Panc1 (cell line): ENCODE results near the gene NCOA5. TPM values are rescaled to one million over a fixed set of nuclear protein-coding genes. Genes with fewer than 3 reads are reported as not detected.

Experiments used
- ATAC-seq: fragments of 200-7000 bp; cut with Tn5 transposase; 2 replicates; pipeline ENCODE4 v1.9.1; 2020; ENCODE audit warnings: mild to moderate bottlenecking, moderate library complexity
- BruUV-seq: library from RNA; stranded (reverse); fragments of 400-500 nt; replicated peaks from 2 replicates; lab custom pipeline; 2021; lab: Mats Ljungman, UMichigan
- CTCF ChIA-PET: fragments of 300-600 bp; sonication (Branson Sonifier 250); formaldehyde crosslinking; loops from one replicate; lab custom pipeline; 2022; ENCODE audit warnings: antibody characterized with exemption; lab: Charles Lee
- POLR2A ChIA-PET: fragments of 300-600 bp; sonication (Branson Sonifier 250); formaldehyde crosslinking; loops from one replicate; lab custom pipeline; 2022; ENCODE audit warnings: antibody characterized with exemption; lab: Charles Lee
- DNase-seq: peaks from one replicate; pipeline ENCODE4 v3.0.0-alpha.2; 2010; ENCODE audit warnings: low read depth, low spot score
- H3K27ac ChIP-seq: 2 replicates; pipeline ENCODE4 v1.5.1; 2011; ENCODE audit warnings: mild to moderate bottlenecking, low read length, inconsistent platforms
- H3K27me3 ChIP-seq: fragments of 200-500 bp; sonication (Bioruptor generic); 2 replicates; pipeline ENCODE4 v1.6.0; 2014; ENCODE audit warnings: low read length, inconsistent platforms; ENCODE audit not compliant: control insufficient read depth, insufficient read depth
- H3K36me3 ChIP-seq: fragments of 200-500 bp; sonication (Bioruptor generic); 2 replicates; pipeline ENCODE4 v1.5.1; 2014; ENCODE audit warnings: inconsistent platforms, mild to moderate bottlenecking, low read length, moderate library complexity; ENCODE audit not compliant: control insufficient read depth, insufficient read depth
- H3K4me1 ChIP-seq: 2 replicates; pipeline ENCODE4 v1.5.1; 2011; ENCODE audit warnings: inconsistent platforms, mild to moderate bottlenecking, low read length, moderate library complexity; ENCODE audit not compliant: control insufficient read depth, insufficient read depth
- H3K4me3 ChIP-seq, 2 experiments: 2 replicates each; pipeline ENCODE4 v1.5.1; 2011 to 2012; ENCODE audit warnings: low read depth in 2 of 2, low read length in 2 of 2, mild to moderate bottlenecking in 2 of 2, inconsistent platforms in 1 of 2, moderate library complexity in 1 of 2
- H3K9me3 ChIP-seq: fragments of 200-500 bp; sonication (Bioruptor generic); 2 replicates; pipeline ENCODE4 v1.5.1; 2014; ENCODE audit warnings: low read depth, mild to moderate bottlenecking, inconsistent platforms, low read length, moderate library complexity; ENCODE audit not compliant: control insufficient read depth, insufficient read depth
- POLR2AphosphoS5 ChIP-seq: IDR thresholded peaks from 2 replicates; pipeline ENCODE4 v1.6.1; 2012; ENCODE audit warnings: mild to moderate bottlenecking, low read depth, low read length, moderate library complexity
- REST ChIP-seq, 2 experiments: IDR thresholded peaks; 2 replicates each; pipeline ENCODE4 v1.6.1; 2011 to 2012; ENCODE audit warnings: low read depth in 2 of 2, control low read depth in 1 of 2, low read length in 1 of 2, mild to moderate bottlenecking in 1 of 2, moderate library complexity in 1 of 2; ENCODE audit not compliant: insufficient read depth in 1 of 2
- SIN3A ChIP-seq: IDR thresholded peaks from 2 replicates; pipeline ENCODE4 v1.6.1; 2012; ENCODE audit warnings: low read depth, mild to moderate bottlenecking, low read length, moderate library complexity, borderline replicate concordance; ENCODE audit not compliant: insufficient read depth
- TCF7L2 ChIP-seq: IDR thresholded peaks from 2 replicates; pipeline ENCODE4 v1.6.1; 2011; ENCODE audit warnings: mild to moderate bottlenecking, low read depth, low read length, inconsistent platforms
- in situ Hi-C: cut with HindIII; loops from 2 replicates; pipeline ENCODE4 v1.10.0; 2016; ENCODE audit warnings: low sequenced_read_pairs, low pct_unique_long_range_greater_than_20kb
- intact Hi-C: fragments of 100-400 bp; cut with micrococcal nuclease; formaldehyde crosslinking; loops from one replicate; pipeline ENCODE4 v1.10.0; 2022; ENCODE audit not compliant: unreplicated experiment
- total RNA-seq: library from RNA; stranded (reverse); gene quantifications from one replicate; pipeline ENCODE4 v1.2.1, GENCODE V29; 2021; ENCODE audit not compliant: unreplicated experiment
- TF ChIP-seq, protein P1 (sequence below): fragments of 450-650 bp; IDR thresholded peaks from 2 replicates; pipeline ENCODE4 v1.5.1; 2017; ENCODE audit warnings: mild to moderate bottlenecking

NCOA5 gene
- total RNA-seq, 1 experiment from 2014 or later = 30.6 TPM

GRCh38 chr20:46135856-46136633 is 46.3 kb upstream of the NCOA5 start:
- TF ChIP-seq REST (IDR thresholded peaks at IDR 0.05; ENCODE audit: insufficient read depth in 1 of 2, low read depth in 2 of 2, low read length in 1 of 2) (no peak), TCF7L2 (no peak), SIN3A (no peak), POLR2AphosphoS5 (no peak)
- TF ChIP-seq, protein P1, sequence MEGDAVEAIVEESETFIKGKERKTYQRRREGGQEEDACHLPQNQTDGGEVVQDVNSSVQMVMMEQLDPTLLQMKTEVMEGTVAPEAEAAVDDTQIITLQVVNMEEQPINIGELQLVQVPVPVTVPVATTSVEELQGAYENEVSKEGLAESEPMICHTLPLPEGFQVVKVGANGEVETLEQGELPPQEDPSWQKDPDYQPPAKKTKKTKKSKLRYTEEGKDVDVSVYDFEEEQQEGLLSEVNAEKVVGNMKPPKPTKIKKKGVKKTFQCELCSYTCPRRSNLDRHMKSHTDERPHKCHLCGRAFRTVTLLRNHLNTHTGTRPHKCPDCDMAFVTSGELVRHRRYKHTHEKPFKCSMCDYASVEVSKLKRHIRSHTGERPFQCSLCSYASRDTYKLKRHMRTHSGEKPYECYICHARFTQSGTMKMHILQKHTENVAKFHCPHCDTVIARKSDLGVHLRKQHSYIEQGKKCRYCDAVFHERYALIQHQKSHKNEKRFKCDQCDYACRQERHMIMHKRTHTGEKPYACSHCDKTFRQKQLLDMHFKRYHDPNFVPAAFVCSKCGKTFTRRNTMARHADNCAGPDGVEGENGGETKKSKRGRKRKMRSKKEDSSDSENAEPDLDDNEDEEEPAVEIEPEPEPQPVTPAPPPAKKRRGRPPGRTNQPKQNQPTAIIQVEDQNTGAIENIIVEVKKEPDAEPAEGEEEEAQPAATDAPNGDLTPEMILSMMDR = no peak
- no TSS peak for BruUV-seq
- peaks cover 4% of the 10 kb centered on the region; the same call in 1 of the 2 replicates for H3K4me1 ChIP-seq
- H3K27me3 ChIP-seq = 0 out of 2 replicates have a peak, but pooled peaks cover 3% of the 10 kb centered on the region
- ATAC-seq (no peak), DNase-seq (no peak)
- intact Hi-C loops = no loop called here
- in situ Hi-C loops = no loop called here
- no peaks in the 10 kb centered on the region for H3K36me3 ChIP-seq
- H3K27ac ChIP-seq = no peak overlapping the region
- H3K4me3 ChIP-seq = no peak overlapping the region
- H3K9me3 ChIP-seq = no peaks in the 10 kb centered on the region
- ChIA-PET POLR2A (no interaction called here), CTCF (interaction anchor here (0.7 kb wide), 1 partner anchor 8 kb away, joined by 4 read pairs; no protein-coding TSS in a partner anchor)

DNA sequence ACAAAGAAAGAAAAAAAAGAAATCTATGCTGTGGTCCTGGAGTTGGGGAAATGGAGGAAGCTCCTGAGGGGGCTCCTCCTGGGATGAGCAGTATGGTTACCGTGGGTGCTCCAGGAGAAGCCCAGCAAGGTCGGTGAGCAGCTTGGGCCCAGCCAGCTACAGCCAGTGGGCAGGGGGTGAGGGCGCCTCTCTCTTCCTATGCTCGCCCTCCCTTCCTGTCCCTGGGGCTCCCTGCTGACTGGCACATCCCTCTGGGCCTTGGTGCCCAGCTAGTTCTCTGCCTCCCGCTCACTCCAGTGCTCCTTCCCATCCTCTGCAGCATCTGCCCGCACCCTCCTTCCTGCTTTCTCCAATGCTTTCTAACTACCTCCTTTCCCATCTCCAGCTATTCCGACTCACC is 45.0 kb upstream of the NCOA5 start:
- TF ChIP-seq TCF7L2 = no peak
- TF ChIP-seq POLR2AphosphoS5 = no peak
- TF ChIP-seq SIN3A = no peak
- TF ChIP-seq REST (IDR thresholded peaks at IDR 0.05; ENCODE audit: insufficient read depth in 1 of 2, low read depth in 2 of 2, low read length in 1 of 2) = no peak
- TF ChIP-seq, protein P1 = no peak
- peaks cover 6% of the 10 kb centered on the region; the same call in 1 of the 2 replicates for H3K27me3 ChIP-seq
- ChIA-PET CTCF (interaction anchor here (0.7 kb wide), 1 partner anchor 171 kb away, joined by 3 read pairs; no protein-coding TSS in a partner anchor), POLR2A (no interaction called here)
- no peaks in the 10 kb centered on the region for H3K36me3 ChIP-seq
- H3K27ac ChIP-seq = no peak overlapping the region
- peaks cover 4% of the 10 kb centered on the region; the same call in 1 of the 2 replicates for H3K4me1 ChIP-seq
- H3K4me3 ChIP-seq = no peak overlapping the region
- BruUV-seq = no TSS peak
- ATAC-seq (no peak), DNase-seq (no peak)
- in situ Hi-C loops = no loop called here
- intact Hi-C loops = loop anchor here (5.0 kb wide), 1 partner anchor 118 kb away; no protein-coding TSS in a partner anchor
- H3K9me3 ChIP-seq = no peaks in the 10 kb centered on the region
